ENCODE results near the gene MAF. TPM values are rescaled to one million over a fixed set of nuclear protein-coding genes. Genes with fewer than 3 reads are reported as not detected.

The MAF gene
- total RNA-seq, 1 experiment from 2014 or later: 0.47 TPM

GRCh38 chr16:79580453-79581191 lies 19.9 kb downstream of the MAF start:
- Mint-ChIP-seq H3K27me3 (ENCODE audit: insufficient read depth, unreplicated experiment) (peaks cover 84% of the 10 kb centered on the region), H3K4me3 (ENCODE audit: unreplicated experiment) (no peak overlapping the region), H3K9me3 (ENCODE audit: unreplicated experiment) (no peaks in the 10 kb centered on the region), H3K4me1 (ENCODE audit: insufficient read depth, unreplicated experiment) (no peaks in the 10 kb centered on the region), H3K27ac (ENCODE audit: low read depth, unreplicated experiment) (no peak overlapping the region), H3K36me3 (ENCODE audit: insufficient read depth, unreplicated experiment) (no peaks in the 10 kb centered on the region)
- no peak for TF ChIP-seq CTCF (IDR thresholded peaks at IDR 0.05; ENCODE audit: unreplicated experiment)
- ChIA-PET POLR2A (no interaction called here), CTCF (no interaction called here)
- DNase-seq (ENCODE audit: unreplicated experiment): no peak
- BruUV-seq (replicated peaks): no TSS peak
- intact Hi-C loops (cut with micrococcal nuclease): no loop called here

- no peak for TF ChIP-seq CTCF (IDR thresholded peaks at IDR 0.05; ENCODE audit: unreplicated experiment)
- no peak overlapping the region for H3K4me3 Mint-ChIP-seq (ENCODE audit: unreplicated experiment)
- H3K27me3 Mint-ChIP-seq (ENCODE audit: insufficient read depth, unreplicated experiment): peaks cover 95% of the 10 kb centered on the region
- CTCF ChIA-PET: no interaction called here
- POLR2A ChIA-PET: no interaction called here
- no peak for DNase-seq (ENCODE audit: unreplicated experiment)
- H3K27ac Mint-ChIP-seq (ENCODE audit: low read depth, unreplicated experiment): no peak overlapping the region
- H3K4me1 Mint-ChIP-seq (ENCODE audit: insufficient read depth, unreplicated experiment): no peaks in the 10 kb centered on the region
- H3K9me3 Mint-ChIP-seq (ENCODE audit: unreplicated experiment): no peaks in the 10 kb centered on the region
- intact Hi-C loops (cut with micrococcal nuclease): no loop called here
- no TSS peak for BruUV-seq (replicated peaks)
- no peaks in the 10 kb centered on the region for H3K36me3 Mint-ChIP-seq (ENCODE audit: insufficient read depth, unreplicated experiment)
These were observed 23.9 kb downstream of the MAF start for GRCh38 chr16:79576602-79577001.

GRCh38 chr16:79573884-79574283 lies 26.7 kb downstream of the MAF start:
- TF ChIP-seq CTCF (IDR thresholded peaks at IDR 0.05; ENCODE audit: unreplicated experiment): no peak
- no peaks in the 10 kb centered on the region for H3K4me1 Mint-ChIP-seq (ENCODE audit: insufficient read depth, unreplicated experiment)
- no peaks in the 10 kb centered on the region for H3K36me3 Mint-ChIP-seq (ENCODE audit: insufficient read depth, unreplicated experiment)
- no peak for DNase-seq (ENCODE audit: unreplicated experiment)
- intact Hi-C loops (cut with micrococcal nuclease): no loop called here
- POLR2A ChIA-PET: interaction anchor here (0.6 to 0.7 kb wide), 2 partner anchors 89 to 500 kb away, joined by 3 read pairs; no protein-coding TSS in a partner anchor
- H3K9me3 Mint-ChIP-seq (ENCODE audit: unreplicated experiment): no peaks in the 10 kb centered on the region
- no TSS peak for BruUV-seq (replicated peaks)
- CTCF ChIA-PET: no interaction called here
- H3K4me3 Mint-ChIP-seq (ENCODE audit: unreplicated experiment): no peak overlapping the region
- H3K27ac Mint-ChIP-seq (ENCODE audit: low read depth, unreplicated experiment): no peak overlapping the region
- H3K27me3 Mint-ChIP-seq (ENCODE audit: insufficient read depth, unreplicated experiment): peaks cover 89% of the 10 kb centered on the region

GRCh38 chr16:79573071-79573470 lies 27.5 kb downstream of the MAF start:
- H3K9me3 Mint-ChIP-seq (ENCODE audit: unreplicated experiment): no peaks in the 10 kb centered on the region
- peaks cover 80% of the 10 kb centered on the region for H3K27me3 Mint-ChIP-seq (ENCODE audit: insufficient read depth, unreplicated experiment)
- CTCF ChIA-PET: interaction anchor here (0.6 to 0.7 kb wide), 3 partner anchors 29 to 857 kb away, joined by 3 to 5 read pairs (median 3); no protein-coding TSS in a partner anchor
- POLR2A ChIA-PET: interaction anchor here (0.7 kb wide), 1 partner anchor 89 kb away, joined by 3 read pairs; no protein-coding TSS in a partner anchor
- TF ChIP-seq CTCF (IDR thresholded peaks at IDR 0.05; ENCODE audit: unreplicated experiment): no peak
- H3K27ac Mint-ChIP-seq (ENCODE audit: low read depth, unreplicated experiment): no peak overlapping the region
- DNase-seq (ENCODE audit: unreplicated experiment): no peak
- intact Hi-C loops (cut with micrococcal nuclease): no loop called here
- H3K36me3 Mint-ChIP-seq (ENCODE audit: insufficient read depth, unreplicated experiment): no peaks in the 10 kb centered on the region
- BruUV-seq (replicated peaks): no TSS peak
- H3K4me3 Mint-ChIP-seq (ENCODE audit: unreplicated experiment): no peak overlapping the region
- no peaks in the 10 kb centered on the region for H3K4me1 Mint-ChIP-seq (ENCODE audit: insufficient read depth, unreplicated experiment)
